GM19035 (cell line): ENCODE results near the gene IFNL2.
"Not testable (repeated sequence)": the region's sequence is repeated elsewhere in the genome, so short reads cannot be mapped to it uniquely, and the experiment has no call there.

Experiments used
- ATAC-seq: cut with Tn5 transposase; IDR thresholded peaks from one replicate; pipeline ENCODE4 v1.9.1; 2021; ENCODE audit not compliant: unreplicated experiment

The IFNL2 gene

DNA sequence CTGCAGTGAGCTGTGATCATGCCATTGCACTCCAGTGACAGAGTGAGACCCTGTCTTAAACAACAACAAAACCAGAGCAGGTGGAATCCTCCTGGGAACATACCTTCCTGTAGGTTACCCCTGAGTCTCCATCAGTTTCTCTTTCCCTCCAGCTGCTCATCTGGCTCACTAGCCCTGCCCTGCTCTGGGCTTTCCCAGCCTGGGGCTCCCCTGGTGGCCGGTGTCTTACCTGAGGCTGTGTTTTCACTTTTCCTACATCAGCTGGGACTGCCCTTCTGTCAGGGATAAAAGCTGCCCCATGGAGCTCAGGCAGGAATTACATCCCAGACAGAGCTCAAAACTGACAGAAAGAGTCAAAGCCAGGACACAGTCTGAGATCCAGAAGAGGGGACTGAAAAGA is at the start of gene IFNL2:
Gene IFNL2, plus strand, starts transcription at position 312 of the 400 bp plus-strand sequence. CDS start 173 bp downstream, outside the sequence.
- ATAC-seq, result not testable (repeated sequence)

DNA sequence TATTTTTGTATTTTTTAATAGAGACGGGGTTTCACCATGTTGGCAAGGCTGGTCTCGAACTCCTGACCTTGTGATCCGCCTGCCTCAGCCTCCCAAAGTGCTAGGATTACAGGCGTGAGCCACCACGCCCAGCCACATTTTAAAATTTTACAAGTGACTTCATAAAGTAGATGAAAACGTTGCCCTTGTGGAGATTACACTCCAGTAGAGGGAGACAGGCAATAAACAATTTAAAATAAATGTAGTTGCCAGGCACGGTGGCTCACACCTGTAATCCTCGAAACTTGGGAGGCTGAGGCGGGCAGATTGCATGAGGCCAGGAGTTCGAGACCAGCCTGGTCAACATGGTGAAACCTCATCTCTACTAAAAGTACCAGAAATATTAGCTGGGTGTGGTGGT is 49.1 kb upstream of the IFNL2 start:
- not testable (repeated sequence) for ATAC-seq

DNA sequence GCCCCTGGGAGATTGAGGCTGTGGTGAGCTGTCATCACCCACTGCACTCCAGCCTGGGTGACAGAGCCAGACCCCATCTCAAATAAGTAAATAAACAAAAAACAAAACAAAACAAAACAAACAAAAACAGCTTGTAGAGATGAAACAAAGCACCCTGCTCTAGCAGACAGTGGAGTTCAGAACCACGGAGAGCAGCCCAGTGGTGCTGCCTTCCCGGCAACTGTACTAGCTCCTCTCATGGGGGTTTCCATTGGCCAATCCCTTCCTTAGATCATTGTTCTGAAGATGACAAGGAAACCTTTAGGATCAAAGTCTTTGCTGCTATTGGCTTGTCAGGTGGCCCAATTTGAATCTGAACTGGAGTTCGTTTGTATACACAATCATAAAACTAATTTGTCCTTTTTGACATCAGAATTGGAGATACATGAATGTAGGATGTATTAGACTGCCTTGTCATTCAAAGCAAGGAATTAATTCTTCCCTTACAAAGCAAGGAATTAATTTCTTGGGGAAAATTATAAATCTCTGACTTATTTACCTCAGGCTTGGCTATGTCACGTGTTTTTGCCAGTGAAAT is 44.4 kb upstream of the IFNL2 start:
- ATAC-seq, result no peak

DNA sequence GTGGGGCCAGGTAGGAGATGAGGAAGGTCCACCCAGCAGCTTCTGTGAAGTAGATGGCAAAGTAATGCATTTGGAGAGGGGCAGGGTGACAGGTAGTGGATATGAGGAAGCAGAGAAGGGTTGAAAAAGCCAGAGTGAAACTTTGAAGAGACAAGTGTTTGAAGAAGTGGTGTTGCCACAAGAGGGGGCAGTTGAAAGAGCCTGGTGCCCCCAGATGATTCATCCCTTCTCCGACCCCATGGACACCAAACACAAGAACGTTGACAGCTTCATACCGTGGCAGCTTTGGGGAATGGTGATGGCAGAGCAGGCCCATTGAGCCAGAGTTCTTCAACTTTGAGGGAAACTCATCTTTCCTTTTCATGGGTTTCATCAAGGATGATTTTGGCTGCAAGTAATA is 43.3 kb upstream of the IFNL2 start:
- no peak for ATAC-seq

DNA sequence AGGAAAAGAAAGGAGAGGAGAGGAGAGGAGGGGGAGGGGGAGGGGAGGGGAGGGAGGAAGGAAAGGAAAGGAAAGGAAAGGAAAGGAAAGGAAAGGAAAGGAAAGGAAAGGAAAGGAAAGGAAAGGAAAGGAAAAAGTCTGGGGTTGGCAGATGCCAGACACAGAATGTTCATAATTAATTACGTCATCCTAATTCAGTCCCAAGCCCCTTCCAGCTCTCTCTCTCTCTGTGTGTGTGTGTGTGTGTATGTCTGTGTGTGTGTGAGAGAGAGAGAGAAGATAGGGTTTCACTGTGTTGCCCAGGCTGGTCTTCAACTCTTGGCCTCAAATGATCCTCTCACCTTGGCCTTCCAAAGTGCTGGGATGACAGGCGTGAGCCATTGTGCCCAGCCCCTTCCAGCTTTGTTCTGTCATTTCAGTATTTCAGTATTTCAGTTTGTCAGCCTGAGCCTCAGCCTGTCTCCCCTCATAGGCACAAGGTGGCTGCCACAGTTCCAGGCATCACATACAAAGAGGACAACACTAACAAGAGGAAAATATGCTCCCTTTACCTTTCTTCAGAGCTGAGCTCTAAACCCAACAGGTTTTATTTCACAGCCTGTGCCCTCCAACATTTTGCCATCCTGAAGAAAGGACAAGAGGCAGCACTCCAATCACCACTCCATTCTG is 38.0 kb upstream of the IFNL2 start:
- ATAC-seq, result no peak

DNA sequence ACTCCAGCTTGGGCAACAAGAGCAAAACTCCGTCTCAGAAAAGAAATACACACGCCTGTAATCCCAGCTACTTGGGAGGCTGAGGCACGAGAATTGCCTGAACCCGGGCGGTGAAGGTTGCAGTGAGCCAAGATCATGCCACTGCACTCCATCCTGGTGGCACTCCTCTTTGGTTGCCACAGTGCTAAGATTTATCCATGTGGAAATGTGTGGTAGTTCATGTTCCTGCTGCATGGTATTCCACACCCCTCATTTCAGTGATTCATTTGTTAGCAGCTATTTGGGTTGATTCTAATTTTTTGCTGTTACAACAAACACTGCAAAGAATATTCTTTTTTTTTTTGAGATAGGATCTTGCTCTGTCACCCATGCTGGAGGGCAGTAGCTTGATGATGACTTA is 35.5 kb upstream of the IFNL2 start:
- ATAC-seq, result no peak

DNA sequence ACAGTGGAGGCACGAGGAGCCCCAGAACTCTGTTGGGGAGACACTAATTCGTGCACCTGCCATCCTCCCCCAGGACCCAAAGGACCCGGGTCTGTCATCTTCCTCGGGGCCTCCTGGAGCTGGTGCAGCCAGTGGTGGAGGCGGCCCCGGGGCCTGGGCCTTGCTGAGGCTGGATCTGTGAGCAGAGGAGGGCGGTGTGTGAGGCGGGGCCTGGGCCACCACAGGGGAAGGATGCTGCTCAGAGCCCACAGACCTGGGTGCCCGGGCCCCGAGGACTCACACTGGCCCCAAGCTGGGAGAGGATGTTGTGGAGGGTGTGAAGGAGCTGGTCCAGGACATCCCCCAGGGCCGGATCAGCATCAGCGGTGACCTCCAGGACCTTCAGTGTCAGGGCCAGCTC is 31.7 kb upstream of the IFNL2 start:
- no peak for ATAC-seq

DNA sequence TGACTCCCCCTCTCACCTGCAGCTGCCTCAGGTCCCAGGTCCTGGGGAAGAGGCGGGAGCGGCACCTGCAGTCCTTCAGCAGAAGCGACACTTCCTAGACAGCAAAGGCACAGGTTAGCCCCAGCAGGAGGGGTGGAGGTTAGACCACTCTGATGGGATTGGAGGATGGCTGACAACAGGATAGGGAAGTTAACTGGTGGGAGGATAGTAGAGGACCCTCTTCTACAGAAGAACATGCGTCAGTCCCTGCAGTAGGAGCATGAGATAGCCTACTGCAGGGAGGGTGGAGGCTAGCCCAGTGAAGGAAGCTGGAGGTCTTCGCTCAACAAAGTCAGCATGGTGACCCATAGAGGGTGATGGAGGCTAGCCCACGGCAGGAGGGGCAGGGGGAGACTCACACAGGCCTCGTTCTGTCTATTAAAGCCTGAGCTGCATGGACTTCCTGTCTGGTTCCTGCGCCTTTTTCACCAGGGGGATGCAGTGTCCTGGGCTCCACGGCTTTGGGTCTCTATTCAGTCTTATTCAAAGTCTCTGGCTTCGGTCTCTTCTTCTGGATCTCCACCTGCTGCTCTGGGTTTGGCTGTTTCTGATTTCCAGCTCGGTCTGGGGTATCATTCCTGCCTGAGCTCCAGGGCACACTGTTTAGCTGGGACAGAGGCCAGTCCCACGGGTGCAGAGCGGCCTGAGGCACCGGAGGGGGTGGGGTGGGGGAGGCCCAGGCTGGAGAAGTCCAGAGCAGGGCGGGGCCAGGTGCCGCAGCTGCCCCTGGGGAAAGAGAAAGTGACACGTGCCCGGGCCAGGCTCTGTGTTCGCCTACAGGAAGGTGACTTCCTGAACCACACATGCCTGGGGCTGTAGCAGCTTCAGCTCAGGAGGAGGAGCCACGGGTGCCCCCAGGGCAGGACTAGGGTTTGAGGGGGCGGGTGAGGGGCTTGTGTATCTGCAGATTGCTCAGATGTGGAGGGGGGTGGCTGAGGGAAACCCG is 30.7 kb upstream of the IFNL2 start:
- peak; percentile 68 for ATAC-seq

DNA sequence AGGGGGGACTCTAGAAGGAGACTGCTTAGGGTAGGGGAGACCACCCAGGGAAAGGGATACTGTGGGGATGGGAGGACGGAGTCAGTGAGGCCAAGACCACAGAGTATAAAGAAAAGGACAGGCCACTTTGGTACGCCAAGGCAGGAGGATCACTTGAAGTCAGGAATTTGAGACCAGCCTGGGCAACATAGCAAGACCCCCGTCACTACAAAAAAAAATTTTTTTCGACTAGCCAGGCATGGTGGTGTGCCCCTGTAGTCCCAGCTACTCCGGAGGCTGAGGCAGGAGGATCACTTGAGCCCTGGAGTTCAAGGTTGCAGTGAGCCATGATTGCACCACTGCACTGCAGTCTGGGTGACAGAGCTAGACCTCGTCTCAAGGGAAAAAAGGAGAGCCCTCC is 30.0 kb upstream of the IFNL2 start:
- ATAC-seq, result no peak

DNA sequence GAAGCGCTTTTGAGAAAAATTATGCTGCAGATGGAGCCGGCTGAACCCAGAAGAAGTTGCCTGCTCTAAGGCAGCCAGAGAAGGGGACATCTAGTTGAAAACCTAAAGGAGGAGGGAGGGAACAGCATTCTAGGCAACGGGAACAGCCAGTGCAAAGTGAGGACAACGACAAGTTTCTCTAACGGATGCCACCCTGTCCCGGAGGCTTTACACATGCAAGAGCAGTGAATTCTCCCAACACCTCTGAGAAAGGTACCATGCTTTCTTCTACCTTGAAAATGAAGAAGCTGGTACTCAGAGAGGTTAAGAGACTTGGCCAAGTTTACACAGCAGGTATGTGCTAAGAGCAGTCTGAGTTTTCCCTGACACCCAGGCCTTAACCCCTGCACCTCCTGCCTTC is 29.3 kb upstream of the IFNL2 start:
- ATAC-seq, result no peak

DNA sequence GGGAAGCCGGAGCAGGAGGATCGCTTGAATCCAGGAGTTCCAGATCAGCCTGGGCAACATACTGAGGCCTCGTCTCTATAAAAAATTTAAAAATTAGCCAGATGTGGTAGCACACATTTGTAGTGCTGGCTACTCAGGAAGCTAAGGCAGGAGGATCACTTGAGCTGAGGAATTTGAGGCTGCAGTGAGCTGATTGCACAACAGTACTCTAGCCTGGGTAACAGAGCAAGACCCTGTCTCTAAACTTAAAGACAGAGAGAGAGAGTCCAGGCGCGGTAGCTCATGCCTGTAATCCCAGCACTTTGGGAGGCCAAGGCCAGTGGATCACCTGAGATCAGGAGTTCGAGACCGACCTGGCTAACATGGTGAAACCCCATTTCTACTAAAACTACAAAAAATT is 27.8 kb upstream of the IFNL2 start:
- no peak for ATAC-seq

DNA sequence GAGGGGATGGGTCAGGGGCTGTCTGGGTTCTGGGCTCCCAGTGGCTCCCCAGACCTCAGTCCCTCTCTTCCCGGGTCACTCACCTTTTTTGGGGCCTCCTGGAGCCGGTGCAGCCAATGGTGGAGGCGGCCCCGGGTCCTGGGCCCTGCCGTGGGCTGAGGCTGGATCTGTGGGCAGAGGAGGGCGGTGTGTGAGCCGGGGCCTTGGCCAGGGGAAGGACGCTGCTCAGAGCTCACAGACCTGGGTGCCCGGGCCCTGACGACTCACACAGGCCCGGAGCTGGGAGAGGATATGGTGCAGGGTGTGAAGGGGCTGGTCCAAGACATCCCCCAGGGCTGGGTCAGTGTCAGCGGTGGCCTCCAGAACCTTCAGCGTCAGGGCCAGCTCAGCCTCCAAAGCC is 24.5 kb upstream of the IFNL2 start:
- not testable (repeated sequence) for ATAC-seq

DNA sequence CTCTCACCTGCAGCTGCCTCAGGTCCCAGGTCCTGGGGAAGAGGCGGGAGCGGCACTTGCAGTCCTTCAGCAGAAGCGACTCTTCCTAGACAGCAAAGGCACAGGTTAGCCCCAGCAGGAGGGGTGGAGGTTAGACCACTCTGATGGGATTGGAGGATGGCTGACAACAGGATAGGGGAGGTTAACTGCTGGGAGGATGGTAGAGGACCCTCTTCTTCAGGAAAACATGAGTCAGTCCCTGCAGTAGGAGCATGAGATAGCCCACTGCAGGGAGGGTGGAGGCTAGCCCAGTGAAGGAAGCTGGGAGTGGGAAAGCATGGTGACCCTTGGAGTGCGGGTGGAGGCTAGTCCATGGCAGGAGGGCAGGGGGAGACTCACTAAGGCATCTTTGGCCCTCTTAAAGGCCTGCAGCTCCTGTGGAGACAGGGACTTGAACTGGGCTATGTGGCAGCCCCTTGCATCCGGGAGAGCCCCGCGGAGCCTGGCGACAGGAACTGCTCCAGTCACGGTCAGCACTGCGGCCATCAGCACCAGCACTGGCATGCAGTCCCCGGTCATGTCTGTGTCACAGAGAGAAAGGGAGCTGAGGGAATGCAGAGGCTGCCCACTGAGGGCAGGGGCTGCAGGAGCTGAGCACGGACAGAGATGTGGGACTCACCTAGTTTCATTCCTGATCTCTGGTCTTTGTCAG is 23.6 kb upstream of the IFNL2 start, which contains the start of gene IFNL3:
Gene IFNL3, minus strand, starts transcription at position 597 of the 691 bp plus-strand sequence. Its CDS starts 39 bp downstream, at position 558.
- not testable (repeated sequence) for ATAC-seq

DNA sequence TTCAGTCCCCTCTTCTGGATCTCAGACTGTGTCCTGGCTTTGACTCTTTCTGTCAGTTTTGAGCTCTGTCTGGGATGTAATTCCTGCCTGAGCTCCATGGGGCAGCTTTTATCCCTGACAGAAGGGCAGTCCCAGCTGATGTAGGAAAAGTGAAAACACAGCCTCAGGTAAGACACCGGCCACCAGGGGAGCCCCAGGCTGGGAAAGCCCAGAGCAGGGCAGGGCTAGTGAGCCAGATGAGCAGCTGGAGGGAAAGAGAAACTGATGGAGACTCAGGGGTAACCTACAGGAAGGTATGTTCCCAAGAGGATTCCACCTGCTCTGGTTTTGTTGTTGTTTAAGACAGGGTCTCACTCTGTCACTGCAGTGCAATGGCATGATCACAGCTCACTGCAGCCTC is 23.0 kb upstream of the IFNL2 start:
- ATAC-seq, result not testable (repeated sequence)

DNA sequence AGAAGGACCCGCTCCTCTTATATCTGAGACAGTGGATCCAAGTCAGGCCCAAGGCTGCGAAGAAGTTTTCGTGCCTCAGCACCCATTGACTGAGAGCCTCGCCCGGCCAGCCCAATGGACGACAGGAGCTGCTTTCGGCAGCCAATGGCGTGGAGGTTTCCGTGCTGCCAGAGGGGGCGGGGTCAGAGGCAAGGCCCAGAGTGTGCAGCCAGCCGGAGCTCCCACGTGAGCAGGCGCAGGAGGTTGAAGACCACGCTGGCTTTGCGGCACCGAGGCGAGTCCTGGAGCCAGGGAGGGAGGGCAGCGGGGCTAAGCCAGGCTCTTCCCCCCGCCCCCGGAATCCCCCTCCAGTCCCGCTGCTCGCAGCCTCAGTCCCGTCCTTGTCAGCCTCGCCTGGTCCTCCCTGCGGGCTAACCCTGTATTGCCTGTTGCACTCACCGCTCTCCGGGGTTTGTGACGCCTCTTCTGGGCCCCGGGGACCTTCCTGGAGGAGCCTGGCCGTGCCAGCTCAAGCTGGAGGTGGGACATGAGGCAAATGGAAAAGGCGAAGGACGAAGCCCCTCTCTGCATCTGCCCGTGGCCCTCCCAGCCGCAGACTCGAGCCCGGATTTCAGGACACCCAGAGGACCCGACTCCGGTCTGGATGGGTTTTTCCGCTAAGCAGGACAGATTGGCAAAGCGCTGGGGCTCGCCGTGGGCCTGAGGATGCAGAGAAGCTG is 21.1 kb upstream of the IFNL2 start:
- no peak for ATAC-seq

DNA sequence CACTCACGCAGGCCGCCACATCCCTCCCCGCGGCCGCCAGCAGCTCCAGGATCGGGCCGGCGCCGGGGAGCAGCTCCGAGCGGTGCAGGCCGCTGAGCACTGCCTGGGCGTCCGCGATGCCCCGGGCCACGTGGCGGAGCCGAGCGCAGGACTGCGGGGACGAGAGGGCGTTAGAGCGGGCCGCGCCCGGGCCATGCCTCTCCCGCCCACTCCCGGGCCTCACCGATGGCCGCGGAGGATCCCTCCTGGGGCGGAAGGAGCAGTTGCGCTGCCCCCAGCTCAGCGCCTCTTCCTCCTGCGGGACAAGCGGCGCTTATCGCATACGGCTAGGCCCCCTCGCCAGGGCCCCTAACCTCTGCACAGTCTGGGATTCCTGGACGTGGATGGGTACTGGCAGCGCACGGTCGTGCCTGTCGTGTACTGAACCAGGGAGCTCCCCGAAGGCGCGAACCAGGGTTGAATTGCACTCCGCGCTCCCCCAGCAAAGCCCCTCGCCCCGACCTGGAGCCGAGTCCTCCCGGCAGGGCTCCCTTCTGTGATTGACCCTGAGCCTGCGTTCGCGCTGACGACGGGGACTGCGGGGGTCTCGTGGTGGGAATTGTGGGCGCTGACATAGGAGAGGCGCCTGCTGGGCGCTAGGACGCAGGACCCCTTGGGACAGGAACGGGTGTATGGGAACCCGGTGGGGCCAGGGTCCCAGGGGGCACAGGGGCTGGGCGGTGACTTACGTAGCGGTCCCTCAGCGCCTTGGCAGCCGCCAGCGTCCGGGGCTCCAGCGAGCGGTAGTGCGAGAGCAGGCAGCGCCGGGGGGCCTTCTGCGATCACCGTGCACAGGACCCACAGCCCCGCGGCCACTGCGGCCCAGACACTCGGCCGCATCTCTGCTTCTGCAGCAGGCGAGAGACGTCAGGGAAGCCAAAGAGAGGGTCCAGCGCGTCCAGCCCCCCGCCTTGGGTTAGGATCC is 20.2 kb upstream of the IFNL2 start:
- no peak for ATAC-seq

DNA sequence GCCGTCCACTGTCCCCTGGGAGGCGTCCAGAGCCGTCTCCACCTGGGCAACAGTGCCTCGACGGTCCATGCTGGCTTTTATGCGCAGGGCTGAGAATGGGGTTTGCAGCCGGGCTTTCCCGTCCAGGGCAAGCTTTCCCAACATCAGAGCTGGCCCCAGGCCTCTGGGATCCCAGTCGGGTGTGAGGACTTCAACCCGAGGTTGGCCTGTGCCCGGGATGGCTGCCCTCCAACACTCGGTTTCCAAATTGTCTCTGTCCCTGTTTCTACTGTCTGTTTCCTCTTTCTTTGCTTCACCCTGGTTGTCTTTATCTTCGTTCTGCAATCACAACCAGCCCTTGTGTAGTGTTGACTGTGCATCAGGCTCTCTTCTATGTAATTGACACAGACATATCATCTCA is 19.4 kb upstream of the IFNL2 start, which contains the start of gene IFNL4:
Gene IFNL4, minus strand, starts transcription at position 51 of the 400 bp plus-strand sequence.
- ATAC-seq, result no peak

DNA sequence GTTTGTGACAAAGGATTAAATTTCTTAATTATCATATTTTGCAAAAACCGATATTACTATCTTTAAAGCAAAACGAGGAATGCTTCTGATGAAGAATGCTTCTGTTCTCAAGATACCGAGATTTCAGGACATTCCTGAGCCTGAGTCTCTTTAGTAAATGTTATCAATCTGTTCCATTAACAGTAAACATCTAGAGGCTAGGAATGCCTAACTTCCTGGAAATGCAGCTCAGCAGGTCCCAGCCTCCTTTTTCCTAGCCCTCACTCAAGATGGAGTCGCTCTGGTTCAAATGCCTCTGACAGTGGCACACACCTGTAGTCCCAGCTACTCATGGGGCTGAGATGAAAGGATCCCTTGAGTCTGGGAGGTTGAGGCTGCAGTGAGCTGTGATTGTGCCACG is 17.1 kb upstream of the IFNL2 start:
- ATAC-seq, result no peak

DNA sequence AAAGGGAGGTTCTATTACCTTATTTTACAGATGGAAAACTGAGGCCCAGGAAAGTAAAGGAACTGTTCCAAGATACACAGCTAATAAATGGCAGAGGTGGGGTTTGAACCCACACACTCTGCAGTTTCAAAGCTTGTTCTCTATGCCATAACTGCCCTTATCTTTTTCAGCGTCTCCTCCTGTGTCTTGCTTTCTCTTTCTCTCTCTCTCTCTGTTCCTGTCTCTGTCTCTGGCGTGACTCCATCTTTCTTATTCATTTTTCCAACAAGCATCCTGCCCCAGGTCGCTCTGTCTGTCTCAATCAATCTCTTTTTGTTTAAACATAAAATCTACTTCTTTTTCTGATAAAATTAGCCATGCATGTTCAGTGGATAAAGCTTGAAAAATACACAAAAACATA is 16.4 kb upstream of the IFNL2 start:
- no peak for ATAC-seq
